Mesenchymal stem cell (in vitro differentiated cells and primary cell): ENCODE measurements around the gene CTSE.

ENCODE experiments used
- DNase-seq: peaks from one replicate; pipeline ENCODE4 v3.0.0-alpha.2; 2013
- H2AFZ ChIP-seq: one replicate; pipeline ENCODE4 v1.6.1; 2013; ENCODE audit warnings: low read depth, mild to moderate bottlenecking, control low read depth, inconsistent platforms, low read length, moderate library complexity
- H2AK5ac ChIP-seq: 2 replicates; pipeline ENCODE4 v1.6.1; 2013; ENCODE audit warnings: low read length, moderate library complexity, mild to moderate bottlenecking, inconsistent platforms; ENCODE audit not compliant: severe bottlenecking
- H2BK120ac ChIP-seq: one replicate; pipeline ENCODE4 v1.6.1; 2013; ENCODE audit warnings: low read depth, mild to moderate bottlenecking, inconsistent platforms, low read length, moderate library complexity
- H2BK12ac ChIP-seq, 2 experiments: one replicate each; pipeline ENCODE4 v1.6.1; 2013; ENCODE audit warnings: inconsistent platforms in 2 of 2, low read length in 2 of 2, mild to moderate bottlenecking in 2 of 2, moderate library complexity in 2 of 2, control low read depth in 1 of 2
- H2BK15ac ChIP-seq: one replicate; pipeline ENCODE4 v1.6.1; 2013; ENCODE audit warnings: mild to moderate bottlenecking, low read depth, inconsistent platforms; ENCODE audit not compliant: poor library complexity, severe bottlenecking
- H2BK5ac ChIP-seq: 2 replicates; pipeline ENCODE4 v1.6.1; 2013; ENCODE audit warnings: low read depth, mild to moderate bottlenecking, low read length, control low read depth, inconsistent platforms; ENCODE audit not compliant: poor library complexity, severe bottlenecking
- H3K14ac ChIP-seq, 2 experiments: one replicate each; pipeline ENCODE4 v1.6.1; 2013; ENCODE audit warnings: inconsistent platforms in 2 of 2, low read length in 2 of 2, control low read depth in 1 of 2, mild to moderate bottlenecking in 1 of 2, moderate library complexity in 1 of 2
- H3K18ac ChIP-seq, 2 experiments: one replicate each; pipeline ENCODE4 v1.6.1; 2013; ENCODE audit warnings: inconsistent platforms in 2 of 2, low read length in 2 of 2, control low read depth in 1 of 2, low read depth in 1 of 2, mild to moderate bottlenecking in 1 of 2
- H3K23ac ChIP-seq, 2 experiments: one replicate each; pipeline ENCODE4 v1.6.1; 2013; ENCODE audit warnings: inconsistent platforms in 2 of 2, low read length in 2 of 2, mild to moderate bottlenecking in 2 of 2, moderate library complexity in 2 of 2, control low read depth in 1 of 2
- H3K27ac ChIP-seq: 2 replicates; pipeline ENCODE4 v1.5.1; 2013; ENCODE audit warnings: mild to moderate bottlenecking, moderate library complexity, low read length, control low read depth, inconsistent platforms; ENCODE audit not compliant: poor library complexity, severe bottlenecking
- H3K27me3 ChIP-seq, 2 experiments: 2 replicates each; pipeline versions ENCODE4 v1.6.1 to v1.7.0; 2013; ENCODE audit warnings: low read length in 2 of 2, mild to moderate bottlenecking in 2 of 2, moderate library complexity in 2 of 2, control low read depth in 1 of 2, inconsistent platforms in 1 of 2; ENCODE audit not compliant: control insufficient read depth in 1 of 2, insufficient read depth in 1 of 2
- H3K36me3 ChIP-seq, 2 experiments: 2 replicates each; pipeline versions ENCODE4 v1.6.1 to v1.7.0; 2013; ENCODE audit warnings: low read length in 2 of 2, control low read depth in 1 of 2, inconsistent platforms in 1 of 2, low read depth in 1 of 2, mild to moderate bottlenecking in 1 of 2; ENCODE audit not compliant: insufficient read depth in 2 of 2, control insufficient read depth in 1 of 2
- H3K4ac ChIP-seq, 2 experiments: one replicate each; pipeline ENCODE4 v1.6.1; 2013; ENCODE audit warnings: inconsistent platforms in 2 of 2, low read length in 2 of 2, mild to moderate bottlenecking in 2 of 2, moderate library complexity in 2 of 2, control low read depth in 1 of 2, low read depth in 1 of 2
- H3K4me1 ChIP-seq: 2 replicates; pipeline ENCODE4 v1.6.1; 2013; ENCODE audit warnings: low read depth, low read length, control low read depth; ENCODE audit not compliant: control insufficient read depth, insufficient read depth
- H3K4me2 ChIP-seq: 2 replicates; pipeline ENCODE4 v1.6.1; 2013; ENCODE audit warnings: low read length, mild to moderate bottlenecking, inconsistent platforms; ENCODE audit not compliant: poor library complexity, severe bottlenecking
- H3K4me3 ChIP-seq, 2 experiments: 2 replicates each; pipeline versions ENCODE4 v1.5.1 to v1.7.0; 2013; ENCODE audit warnings: low read length in 2 of 2, mild to moderate bottlenecking in 2 of 2, control low read depth in 1 of 2, low read depth in 1 of 2; ENCODE audit not compliant: insufficient read depth in 1 of 2
- H3K79me1 ChIP-seq: replicated peaks from 2 replicates; pipeline ENCODE4 v1.6.1; 2013; ENCODE audit warnings: mild to moderate bottlenecking, control low read depth, low read length, inconsistent platforms; ENCODE audit not compliant: poor library complexity, severe bottlenecking
- H3K9ac ChIP-seq: 2 replicates; pipeline ENCODE4 v1.7.0; 2013; ENCODE audit warnings: mild to moderate bottlenecking, low read length, moderate library complexity
- H3K9me3 ChIP-seq: 2 replicates; pipeline ENCODE4 v1.7.0; 2013; ENCODE audit warnings: mild to moderate bottlenecking, low read length; ENCODE audit not compliant: control insufficient read depth
- H4K8ac ChIP-seq: one replicate; pipeline ENCODE4 v1.6.1; 2013; ENCODE audit warnings: inconsistent platforms, mild to moderate bottlenecking, low read length, moderate library complexity
- H4K91ac ChIP-seq: one replicate; pipeline ENCODE4 v1.6.1; 2013; ENCODE audit warnings: mild to moderate bottlenecking, low read length, inconsistent platforms
- WGBS: methylation state at CpG from one replicate; pipeline ENCODE4 v1.1.7; 2013; ENCODE audit warnings: mixed read lengths; 5-methylcytosine and 5-hydroxymethylcytosine counted together

The CTSE gene

DNA sequence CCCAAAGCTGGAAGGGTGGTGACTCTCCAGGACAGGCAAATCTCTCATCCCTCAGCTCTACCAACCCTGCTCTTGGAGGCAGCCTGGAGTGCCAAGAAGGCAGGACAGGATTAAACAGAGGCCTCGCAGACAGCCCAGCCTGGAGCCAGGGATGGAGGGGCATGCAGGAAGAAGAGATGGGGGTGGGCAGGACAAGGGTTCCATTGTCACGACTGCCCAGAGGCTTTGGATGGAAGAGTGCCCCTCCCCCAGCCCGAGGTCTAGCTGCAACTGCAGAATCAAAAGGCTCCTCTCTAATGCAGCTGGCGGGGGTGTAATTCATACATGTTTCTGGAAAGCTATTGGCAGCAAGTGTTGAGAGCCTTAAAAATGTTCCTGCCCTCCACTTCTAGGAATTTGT, 29.3 kb downstream of the CTSE start:
- H3K27me3 ChIP-seq: no peaks in the 10 kb centered on the region
- no peak overlapping the region for H3K23ac ChIP-seq
- no peak overlapping the region for H2BK15ac ChIP-seq
- no peaks in the 10 kb centered on the region for H3K79me1 ChIP-seq
- no peak overlapping the region for H3K4me2 ChIP-seq
- no peak overlapping the region for H2AFZ ChIP-seq
- H3K18ac ChIP-seq: no peak overlapping the region
- H3K14ac ChIP-seq: no peak overlapping the region
- H3K9ac ChIP-seq: no peak overlapping the region
- H3K27ac ChIP-seq: no peak overlapping the region
- H2AK5ac ChIP-seq: no peak overlapping the region
- H2BK5ac ChIP-seq: no peak overlapping the region
- H3K36me3 ChIP-seq: peaks cover 0 to 42% of the 10 kb centered on the region in 2 experiments
- no peak overlapping the region for H3K4ac ChIP-seq
- H3K4me1 ChIP-seq: no peaks in the 10 kb centered on the region
- no peak overlapping the region for H3K4me3 ChIP-seq
- H2BK120ac ChIP-seq: no peak overlapping the region
- WGBS: 56% methylated on average over 3 of the region's 4 CpGs
- DNase-seq: no peak
- no peak overlapping the region for H4K8ac ChIP-seq
- no peak overlapping the region for H2BK12ac ChIP-seq
- no peak overlapping the region for H4K91ac ChIP-seq
- no peaks in the 10 kb centered on the region for H3K9me3 ChIP-seq

DNA sequence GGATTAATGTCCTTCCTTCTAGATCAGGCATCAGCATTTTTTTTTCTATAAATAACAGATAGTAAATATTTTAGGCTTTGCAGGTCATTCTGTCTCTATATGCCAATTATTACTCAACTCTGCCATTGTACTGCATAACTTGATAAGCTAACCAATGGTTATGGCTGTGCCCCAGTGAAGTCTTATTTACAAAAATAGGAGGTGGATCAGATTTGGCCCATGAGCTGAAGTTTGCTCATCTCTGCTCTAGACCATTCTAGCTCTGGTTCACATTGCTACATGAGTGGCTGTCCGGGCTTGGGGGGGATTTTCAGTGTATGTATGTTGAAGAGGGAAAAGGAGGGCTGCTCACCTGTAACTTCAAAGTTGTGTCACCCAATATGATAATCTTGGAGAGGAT, 30.6 kb downstream of the CTSE start:
- Histone ChIP-seq H3K14ac (no peak overlapping the region), H3K18ac (no peak overlapping the region), H4K91ac (no peak overlapping the region), H2BK120ac (no peak overlapping the region), H3K79me1 (no peaks in the 10 kb centered on the region), H3K23ac (no peak overlapping the region), H3K4me3 (no peak overlapping the region), H4K8ac (no peak overlapping the region), H3K9ac (no peak overlapping the region), H3K36me3 (peaks cover 0 to 42% of the 10 kb centered on the region in 2 experiments), H3K4me2 (no peak overlapping the region), H3K4me1 (no peaks in the 10 kb centered on the region), H2AFZ (no peak overlapping the region), H2AK5ac (no peak overlapping the region), H2BK15ac (no peak overlapping the region), H3K9me3 (no peaks in the 10 kb centered on the region), H3K27ac (no peak overlapping the region), H2BK12ac (no peak overlapping the region), H2BK5ac (no peak overlapping the region), H3K4ac (no peak overlapping the region), H3K27me3 (no peaks in the 10 kb centered on the region)
- 89% methylated on average over 1 of the region's 1 CpG for WGBS
- DNase-seq: no peak

DNA sequence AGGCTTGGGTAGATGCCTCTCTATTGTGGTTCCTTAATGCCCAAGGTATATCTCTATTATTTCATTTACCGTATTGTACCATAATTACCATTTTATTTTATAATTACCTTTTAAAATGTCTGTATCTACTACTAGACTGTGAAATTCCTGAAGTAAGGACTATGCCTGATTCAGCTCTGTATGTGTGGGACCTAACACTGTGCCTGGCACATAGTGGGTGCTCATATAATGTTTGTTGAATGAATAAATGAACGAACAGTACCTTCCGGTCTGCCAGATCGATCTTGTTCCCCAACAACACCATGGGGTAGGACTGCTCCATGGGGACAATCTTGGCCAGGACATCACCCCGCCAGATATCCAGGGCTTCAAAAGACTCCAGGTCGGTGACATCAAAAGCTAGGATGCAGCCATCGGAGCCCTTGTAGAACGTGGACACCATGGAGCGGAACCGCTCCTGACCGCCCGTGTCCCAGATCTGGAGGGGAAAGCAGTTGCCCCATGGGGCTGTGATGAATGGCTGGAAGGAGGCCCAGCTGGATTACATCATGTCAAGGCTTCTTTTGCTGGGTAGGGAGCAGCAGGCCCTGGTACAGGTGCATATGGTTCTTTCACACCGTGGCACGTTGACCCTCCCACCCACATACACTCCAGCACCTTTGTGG, 31.3 kb downstream of the CTSE start:
- Histone ChIP-seq H4K8ac (no peak overlapping the region), H3K36me3 (peaks cover 0 to 42% of the 10 kb centered on the region in 2 experiments), H2BK5ac (no peak overlapping the region), H3K9me3 (no peaks in the 10 kb centered on the region), H3K79me1 (no peaks in the 10 kb centered on the region), H3K27ac (no peak overlapping the region), H2BK120ac (no peak overlapping the region), H2BK12ac (no peak overlapping the region), H3K4me1 (no peaks in the 10 kb centered on the region), H3K14ac (no peak overlapping the region), H2BK15ac (no peak overlapping the region), H3K4me2 (no peak overlapping the region), H3K4me3 (no peak overlapping the region), H2AK5ac (no peak overlapping the region), H3K4ac (no peak overlapping the region), H3K9ac (no peak overlapping the region), H3K27me3 (no peaks in the 10 kb centered on the region), H3K23ac (no peak overlapping the region), H3K18ac (no peak overlapping the region), H4K91ac (no peak overlapping the region), H2AFZ (no peak overlapping the region)
- DNase-seq: no peak
- WGBS: 94% methylated on average over 13 of the region's 14 CpGs

DNA sequence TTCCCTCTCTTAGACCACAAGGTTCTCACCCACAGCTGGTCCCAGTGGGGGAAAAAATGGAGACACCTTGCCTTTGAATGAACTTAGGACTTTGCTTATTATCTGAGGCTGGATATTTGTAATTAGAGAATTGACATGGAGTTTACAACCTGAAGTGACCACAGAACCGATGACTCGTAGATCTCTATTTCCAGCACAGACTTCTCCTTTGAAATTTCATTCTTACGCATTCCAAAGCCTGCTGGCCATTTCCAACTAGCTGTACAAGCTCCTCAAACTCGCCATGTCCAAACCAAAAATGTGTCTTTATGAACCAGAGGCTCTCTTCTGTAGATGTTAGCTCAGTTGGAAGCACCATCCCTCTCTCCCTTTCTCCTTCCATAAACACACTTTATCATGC, 32.5 kb downstream of the CTSE start:
- no peaks in the 10 kb centered on the region for H3K79me1 ChIP-seq
- no peak overlapping the region for H3K23ac ChIP-seq
- no peak overlapping the region for H3K18ac ChIP-seq
- no peaks in the 10 kb centered on the region for H3K27me3 ChIP-seq
- no peak overlapping the region for H2AFZ ChIP-seq
- H2BK12ac ChIP-seq: no peak overlapping the region
- H2BK15ac ChIP-seq: no peak overlapping the region
- WGBS: 54% methylated on average over 4 of the region's 4 CpGs
- H2BK120ac ChIP-seq: no peak overlapping the region
- peaks cover 0 to 42% of the 10 kb centered on the region in 2 experiments for H3K36me3 ChIP-seq
- no peak for DNase-seq
- H3K27ac ChIP-seq: no peak overlapping the region
- H3K9ac ChIP-seq: no peak overlapping the region
- H4K8ac ChIP-seq: no peak overlapping the region
- H3K4me2 ChIP-seq: no peak overlapping the region
- no peak overlapping the region for H4K91ac ChIP-seq
- H3K9me3 ChIP-seq: no peaks in the 10 kb centered on the region
- no peaks in the 10 kb centered on the region for H3K4me1 ChIP-seq
- H2BK5ac ChIP-seq: no peak overlapping the region
- H2AK5ac ChIP-seq: no peak overlapping the region
- H3K14ac ChIP-seq: no peak overlapping the region
- H3K4ac ChIP-seq: no peak overlapping the region
- no peak overlapping the region for H3K4me3 ChIP-seq
